Peyer's patch (tissue), 4 donors: ENCODE measurements around the gene LRRC45. TPM values are rescaled to one million over a fixed set of nuclear protein-coding genes. Genes with fewer than 3 reads are reported as not detected.

Experiments
- DNase-seq, 3 donors: peaks; one replicate each; pipeline ENCODE4 v3.0.0-alpha.2; 2017 to 2019
- H3K27ac ChIP-seq, 4 donors: fragments of 200-600 bp; sonication (generic); one replicate each; pipeline ENCODE4 v1.5.1; 2016 to 2019
- H3K27me3 ChIP-seq, 2 donors: fragments of 200-600 bp; sonication (generic); one replicate each; pipeline ENCODE4 v1.5.1; 2019
- H3K36me3 ChIP-seq, 3 donors: fragments of 200-600 bp; sonication (generic); one replicate each; pipeline ENCODE4 v1.5.1; 2016 to 2019
- H3K4me1 ChIP-seq, 4 donors: fragments of 200-600 bp; sonication (generic); one replicate each; pipeline ENCODE4 v1.5.1; 2016 to 2019
- H3K4me3 ChIP-seq, 4 donors: fragments of 200-600 bp; sonication (generic); 1 replicate in 3 of 4; 2 replicates in 1 of 4; pipeline ENCODE4 v1.5.1; 2016 to 2019; ENCODE audit warnings: mild to moderate bottlenecking in 1 of 4
- H3K9me3 ChIP-seq, 4 donors: fragments of 200-600 bp; sonication (generic); one replicate each; pipeline ENCODE4 v1.5.1; 2016 to 2019; ENCODE audit warnings: mild to moderate bottlenecking in 1 of 4
- CTCF ChIP-seq, 6 experiments: fragments of 450-650 bp in 4 of 6; fragments of 200-600 bp in 2 of 6; sonication (generic) in 1 of 6; IDR thresholded peaks; one replicate each; pipeline ENCODE4 v1.5.1; 2017 to 2019; ENCODE audit warnings: antibody characterized with exemption in 6 of 6, mild to moderate bottlenecking in 3 of 6, moderate library complexity in 1 of 6
- POLR2A ChIP-seq, 2 donors: fragments of 450-650 bp; IDR thresholded peaks; one replicate each; pipeline ENCODE4 v1.5.1; 2017; ENCODE audit warnings: antibody characterized with exemption in 2 of 2, mild to moderate bottlenecking in 2 of 2, moderate library complexity in 2 of 2
- total RNA-seq, 4 donors: library from RNA; depleted of rRNA; stranded (reverse); fragments of >200 nt; gene quantifications; one replicate each; pipeline ENCODE4 v1.1.0, GENCODE V29; 2016

The LRRC45 gene
- total RNA-seq, 4 donors from 2014 or later, result 15.5 to 74.3 (median 23.1) TPM

GRCh38 chr17:82014971-82015310 is 8.2 kb upstream of the LRRC45 start:
- DNase-seq, result no peak
- H3K4me3 ChIP-seq, result no peak overlapping the region
- H3K9me3 ChIP-seq, result no peaks in the 10 kb centered on the region
- peaks cover 0 to 14% (median 0%) of the 10 kb centered on the region in 3 donors for H3K36me3 ChIP-seq
- no peak overlapping the region for H3K27ac ChIP-seq
- TF ChIP-seq CTCF (IDR thresholded peaks at IDR 0.05), result no peak
- no peak for TF ChIP-seq POLR2A (IDR thresholded peaks at IDR 0.05)
- H3K4me1 ChIP-seq, result peaks cover 0 to 5% (median 0%) of the 10 kb centered on the region in 4 donors
- H3K27me3 ChIP-seq, result no peaks in the 10 kb centered on the region

GRCh38 chr17:82015311-82015971 is 7.7 kb upstream of the LRRC45 start:
- no peaks in the 10 kb centered on the region for H3K9me3 ChIP-seq
- no peak overlapping the region for H3K4me3 ChIP-seq
- no peaks in the 10 kb centered on the region for H3K27me3 ChIP-seq
- peaks cover 0 to 14% (median 0%) of the 10 kb centered on the region in 3 donors for H3K36me3 ChIP-seq
- H3K4me1 ChIP-seq, result peaks cover 0 to 10% (median 0%) of the 10 kb centered on the region in 4 donors
- no peak for TF ChIP-seq CTCF (IDR thresholded peaks at IDR 0.05)
- TF ChIP-seq POLR2A (IDR thresholded peaks at IDR 0.05), result no peak
- no peak for DNase-seq
- H3K27ac ChIP-seq, result no peak overlapping the region

- TF ChIP-seq CTCF (IDR thresholded peaks at IDR 0.05) (no peak), POLR2A (IDR thresholded peaks at IDR 0.05) (no peak)
- Histone ChIP-seq H3K36me3 (peaks cover 0 to 14% (median 0%) of the 10 kb centered on the region in 3 donors), H3K4me3 (no peak overlapping the region), H3K27me3 (no peaks in the 10 kb centered on the region), H3K27ac (no peak overlapping the region), H3K9me3 (no peaks in the 10 kb centered on the region), H3K4me1 (peaks cover 0 to 16% (median 3%) of the 10 kb centered on the region in 4 donors)
- DNase-seq, result no peak
Measured at GRCh38 chr17:82016061-82016874, 6.8 kb upstream of the LRRC45 start.

- peaks cover 0 to 23% (median 10%) of the 10 kb centered on the region in 4 donors for H3K4me1 ChIP-seq
Measured at GRCh38 chr17:82016875-82017459, 6.1 kb upstream of the LRRC45 start.

More at GRCh38 chr17:82016875-82017459, 6.1 kb upstream of the LRRC45 start:
- peaks cover 0 to 14% (median 0%) of the 10 kb centered on the region in 3 donors for H3K36me3 ChIP-seq
- no peak for TF ChIP-seq CTCF (IDR thresholded peaks at IDR 0.05)
- TF ChIP-seq POLR2A (IDR thresholded peaks at IDR 0.05), result no peak
- H3K9me3 ChIP-seq, result no peaks in the 10 kb centered on the region
- no peak overlapping the region for H3K4me3 ChIP-seq
- H3K27ac ChIP-seq, result no peak overlapping the region
- no peak for DNase-seq
- H3K27me3 ChIP-seq, result no peaks in the 10 kb centered on the region
